Measurements from ENCODE around the gene TESPA1. TPM values are rescaled to one million over a fixed set of nuclear protein-coding genes. Genes with fewer than 3 reads are reported as not detected.

Gene TESPA1
- total and polyA plus RNA-seq, 9 of the 15 experiments (the other 6 are each of a cell fraction or from before 2014, with no cell fraction given): 0.72 to 7.1 (median 2.4) TPM

- TF ChIP-seq UBTF (IDR thresholded peaks at IDR 0.05; ENCODE audit: borderline replicate concordance in 1 of 2, low read depth in 2 of 2, low read length in 2 of 2) (no peak), GABPA (tag; conservative IDR thresholded peaks at IDR 0.05; ENCODE audit: low read depth) (no peak), BDP1 (IDR thresholded peaks at IDR 0.05; ENCODE audit: insufficient read depth, insufficient read length) (no peak), ZNF75A (CRISPR knock-in tag; IDR thresholded peaks at IDR 0.05) (no peak), FOXK2 (conservative IDR thresholded peaks at IDR 0.05 in 1 of 2, IDR thresholded peaks at IDR 0.05 in 1 of 2; ENCODE audit: low read depth in 2 of 2) (no peak), ZBTB12 (CRISPR knock-in tag; IDR thresholded peaks at IDR 0.05) (no peak), NR2C1 (IDR thresholded peaks at IDR 0.05) (no peak), NR2C1 (tag; IDR thresholded peaks at IDR 0.05) (no peak), WHSC1 (IDR thresholded peaks at IDR 0.05; ENCODE audit: low read length) (no peak), RERE (CRISPR knock-in tag; IDR thresholded peaks at IDR 0.05; ENCODE audit: borderline replicate concordance) (no peak), RBM25 (IDR thresholded peaks at IDR 0.05; ENCODE audit: low read depth, low read length, severe bottlenecking) (no peak), MTF1 (CRISPR knock-in tag; IDR thresholded peaks at IDR 0.05; ENCODE audit: borderline replicate concordance) (no peak), ZNF551 (CRISPR knock-in tag; IDR thresholded peaks at IDR 0.05) (no peak), FOXP4 (CRISPR knock-in tag; IDR thresholded peaks at IDR 0.05; ENCODE audit: borderline replicate concordance) (no peak), MIER1 (IDR thresholded peaks at IDR 0.05; ENCODE audit: low read depth) (peak; percentile 97), ZNF507 (tag; conservative IDR thresholded peaks at IDR 0.05) (no peak), HDAC2 (IDR thresholded peaks at IDR 0.05) (peak; percentile 77; the same call in 1 of the 2 replicates), ZNF830 (CRISPR knock-in tag; IDR thresholded peaks at IDR 0.05) (no peak)
These were observed 35.2 kb upstream of the TESPA1 start, which contains the start of gene NEUROD4 (continued) for GRCh38 chr12:55019784-55020183.
